ENCODE data around the gene METTL27. TPM values are rescaled to one million over a fixed set of nuclear protein-coding genes. Genes with fewer than 3 reads are reported as not detected.

Gene METTL27
- total RNA-seq = 1 to 10 TPM in 2 of 5 donors, under 1 TPM in 1, not detected in 2; 0.87 to 4.8 (median 3.0) TPM
- under 1 TPM in 1 of 3 donors, not detected in 2; 0.80 TPM for polyA plus RNA-seq
- long read RNA-seq, donor 1 = 0 reads
- long read RNA-seq, donor 2 = 0 reads
- long read RNA-seq, donor 3 = 0 reads
- long read RNA-seq, donor 4, partial matches to known transcripts = 0 of 1 reads
- long read RNA-seq, donor 4, other reads (novel, unspliced or antisense) = 0 of 1 reads
- long read RNA-seq, donor 5 = 0 reads
- long read RNA-seq, donor 6, partial matches to known transcripts = 0 of 2 reads
- long read RNA-seq, donor 6, other reads (novel, unspliced or antisense) = 0 of 2 reads
- long read RNA-seq, donor 7, partial matches to known transcripts = 0 of 1 reads
- long read RNA-seq, donor 7, other reads (novel, unspliced or antisense) = 0 of 1 reads
- long read RNA-seq, donor 8 = 0 reads
- long read RNA-seq, donor 9 = 0 reads
- long read RNA-seq, donor 10 = 0 reads

GRCh38 chr7:73842067-73842976, at the start of gene METTL27:
METTL27 (minus strand) TSS chr7:73842516; CDS start chr7:73842140, 376 bp downstream.
- Histone ChIP-seq H3K9me3 (no peaks in the 10 kb centered on the region), H3K36me3 (no peaks in the 10 kb centered on the region), H3K4me3 (peak within 1 kb of the TSS; percentile 48 to 62 (median 60)), H3K27me3 (peaks cover 0 to 10% (median 0%) of the 10 kb centered on the region in 3 donors), H3K4me1 (peaks cover 5 to 15% (median 10%) of the 10 kb centered on the region in 4 donors), H3K27ac (peak within 1 kb of the TSS; percentile 44 to 78 (median 73))
- peak; percentile 94 to 98 for DNase-seq
- 2 to 11% (median 7%) methylated on average over 14 to 43 of the region's 45 CpGs for WGBS, 5 donors
- intact Hi-C loops (cut with DNase I; ENCODE audit: low total_unique reads) = no loop called here
- TF ChIP-seq POLR2A (IDR thresholded peaks at IDR 0.05) (no peak), POLR2AphosphoS5 (IDR thresholded peaks at IDR 0.05) (peak in 2 of 3 donors; percentile 55 to 77), CTCF (IDR thresholded peaks at IDR 0.05) (no peak), EP300 (IDR thresholded peaks at IDR 0.05) (no peak)

- Histone ChIP-seq H3K4me3 (no peak overlapping the region), H3K27me3 (peaks cover 0 to 19% (median 0%) of the 10 kb centered on the region in 3 donors), H3K27ac (peak overlapping the region in 4 of 5 donors; percentile 43 to 61 (median 56)), H3K36me3 (no peaks in the 10 kb centered on the region), H3K9me3 (peaks cover 0 to 4% (median 0%) of the 10 kb centered on the region in 4 donors), H3K4me1 (peaks cover 26 to 59% (median 39%) of the 10 kb centered on the region in 4 donors)
- intact Hi-C loops (cut with DNase I; ENCODE audit: low total_unique reads) = no loop called here
- no peak for DNase-seq
- 63 to 72% (median 67%) methylated on average over 12 to 16 of the region's 16 CpGs for WGBS, 5 donors
- no peak for TF ChIP-seq EP300 (IDR thresholded peaks at IDR 0.05)
- no peak for TF ChIP-seq POLR2A (IDR thresholded peaks at IDR 0.05)
Measured at GRCh38 chr7:73891178-73891885, 49.0 kb upstream of the METTL27 start.

GRCh38 chr7:73890555-73891147, 48.3 kb upstream of the METTL27 start:
- 85 to 91% (median 90%) methylated on average over 15 to 16 of the region's 16 CpGs for WGBS, 5 donors
- Histone ChIP-seq H3K27ac (peak overlapping the region in 2 of 5 donors; percentile 8 to 43), H3K9me3 (no peaks in the 10 kb centered on the region), H3K27me3 (peaks cover 0 to 23% (median 0%) of the 10 kb centered on the region in 3 donors), H3K4me3 (no peak overlapping the region), H3K36me3 (no peaks in the 10 kb centered on the region), H3K4me1 (peaks cover 30 to 66% (median 43%) of the 10 kb centered on the region in 4 donors)
- intact Hi-C loops (cut with DNase I; ENCODE audit: low total_unique reads) = no loop called here
- DNase-seq = no peak
- TF ChIP-seq POLR2AphosphoS5 (IDR thresholded peaks at IDR 0.05) (no peak), CTCF (IDR thresholded peaks at IDR 0.05) (no peak), EP300 (IDR thresholded peaks at IDR 0.05) (no peak), POLR2A (IDR thresholded peaks at IDR 0.05) (no peak)

- intact Hi-C loops (cut with DNase I; ENCODE audit: low total_unique reads) = no loop called here
- H3K27ac ChIP-seq = no peak overlapping the region
- no peaks in the 10 kb centered on the region for H3K9me3 ChIP-seq
- DNase-seq = no peak
- peaks cover 0 to 23% (median 0%) of the 10 kb centered on the region in 3 donors for H3K27me3 ChIP-seq
- no peak overlapping the region for H3K4me3 ChIP-seq
- WGBS, 5 donors = 83 to 88% (median 85%) methylated on average over 6 of the region's 6 CpGs
- TF ChIP-seq EP300 (IDR thresholded peaks at IDR 0.05) (no peak), POLR2AphosphoS5 (IDR thresholded peaks at IDR 0.05) (no peak), CTCF (IDR thresholded peaks at IDR 0.05) (no peak), POLR2A (IDR thresholded peaks at IDR 0.05) (no peak)
- H3K36me3 ChIP-seq = no peaks in the 10 kb centered on the region
- H3K4me1 ChIP-seq = peaks cover 26 to 54% (median 36%) of the 10 kb centered on the region in 4 donors
Measured at GRCh38 chr7:73888959-73889358, 46.6 kb upstream of the METTL27 start.

Measured in stomach (tissue), 19 donors.